GM18873 (cell line): ENCODE measurements around the gene NACA.

Source experiments
- ATAC-seq: cut with Tn5 transposase; IDR thresholded peaks from one replicate; pipeline ENCODE4 v1.9.1; 2021; ENCODE audit warnings: mild to moderate bottlenecking, moderate library complexity, moderate number of reproducible peaks; ENCODE audit not compliant: unreplicated experiment, low FRiP score

The NACA gene

DNA sequence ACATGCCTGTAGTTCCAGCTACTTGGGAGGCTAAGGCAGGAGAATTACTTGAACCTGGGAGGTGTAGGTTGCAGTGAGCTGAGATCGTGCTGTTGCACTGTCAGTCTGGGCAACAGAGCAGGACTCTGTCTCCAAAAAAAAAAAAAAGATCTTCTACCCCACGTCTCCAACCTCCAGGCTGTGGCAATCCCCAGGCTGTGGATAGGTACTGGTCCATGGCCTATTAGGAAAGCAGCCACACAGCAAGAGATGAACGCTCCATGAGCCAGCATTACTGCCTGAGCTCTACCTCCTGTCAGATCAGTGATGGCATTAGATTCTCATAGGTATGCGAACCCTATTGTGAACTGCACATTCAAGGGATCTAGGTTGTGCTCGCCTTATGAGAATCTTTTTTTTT is 30.9 kb downstream of the NACA start:
- no peak for ATAC-seq

- ATAC-seq: no peak
Observed at GRCh38 chr12:56688846-56689109, 36.3 kb downstream of the NACA start.

DNA sequence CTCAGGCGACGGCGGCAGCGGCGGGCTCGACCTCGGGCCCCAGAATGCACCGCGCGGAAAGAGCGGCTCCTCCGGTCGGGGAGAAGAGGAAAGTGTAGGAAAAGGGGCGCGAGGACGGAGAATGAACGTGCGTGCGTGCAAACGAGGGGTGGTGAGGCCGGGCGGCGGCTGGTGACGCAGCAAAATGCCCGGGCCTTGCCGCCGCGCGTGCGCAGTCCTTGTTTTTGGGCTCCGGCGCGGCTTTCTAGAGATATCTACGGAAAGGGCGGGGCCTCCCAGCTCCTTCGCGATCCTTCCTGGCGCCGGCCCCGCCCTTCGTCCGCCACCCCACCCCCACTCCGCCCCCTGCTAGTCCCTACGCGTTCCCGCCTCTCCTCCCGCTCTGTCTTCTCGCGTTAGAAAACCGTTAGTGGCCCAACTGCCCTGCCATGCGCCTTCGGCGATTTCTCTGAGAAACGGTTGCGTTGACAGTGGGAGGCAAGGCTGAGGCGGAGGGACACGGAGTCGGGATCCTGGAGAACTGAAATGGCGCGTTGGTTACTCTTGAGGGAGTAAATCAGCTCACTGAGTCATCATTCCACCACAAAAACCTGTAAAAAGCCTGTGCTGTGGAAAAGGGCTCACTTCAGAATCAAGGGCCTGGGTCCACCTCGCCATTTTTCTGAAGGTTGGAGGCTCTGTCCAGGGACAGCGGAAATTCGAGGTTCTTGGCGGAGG is 36.8 kb downstream of the NACA start, which contains the start of gene PTGES3:
TSS of gene PTGES3 (minus strand) at position 156 of the 717 bp plus-strand sequence. CDS start 285 bp downstream, outside the sequence.
- peak; percentile 55 for ATAC-seq

GRCh38 chr12:56687223-56688128 is 37.6 kb downstream of the NACA start:
- ATAC-seq: peak; percentile 12

DNA sequence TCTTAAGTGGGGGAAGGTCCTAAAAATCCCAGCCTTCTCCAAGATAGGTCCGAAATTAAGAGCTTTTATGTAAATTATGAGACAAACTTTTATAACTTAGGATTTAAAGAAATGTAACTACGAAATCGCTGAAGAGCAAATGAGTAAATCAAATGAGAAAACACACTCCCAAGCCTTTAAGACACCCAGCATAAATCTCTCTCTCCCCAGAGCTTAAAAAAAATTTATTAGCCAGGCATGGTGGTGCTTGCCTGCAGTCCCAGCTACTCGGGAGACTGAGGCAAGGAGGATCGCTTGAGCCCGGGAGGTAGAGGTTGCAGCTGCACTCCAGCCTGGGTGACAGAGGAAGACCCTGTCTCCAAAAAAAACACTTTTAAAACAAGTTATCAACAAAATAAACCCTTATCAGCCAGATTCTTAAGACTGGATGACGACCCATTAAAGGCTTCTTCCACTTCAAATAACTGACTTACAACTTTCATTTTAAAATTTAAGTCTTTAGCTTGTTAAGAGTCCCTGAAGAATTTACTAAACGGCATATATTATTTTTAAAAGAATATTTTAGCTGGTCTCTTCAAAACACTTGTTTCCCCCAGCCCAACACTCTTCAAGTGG is 40.2 kb downstream of the NACA start:
- ATAC-seq: no peak

DNA sequence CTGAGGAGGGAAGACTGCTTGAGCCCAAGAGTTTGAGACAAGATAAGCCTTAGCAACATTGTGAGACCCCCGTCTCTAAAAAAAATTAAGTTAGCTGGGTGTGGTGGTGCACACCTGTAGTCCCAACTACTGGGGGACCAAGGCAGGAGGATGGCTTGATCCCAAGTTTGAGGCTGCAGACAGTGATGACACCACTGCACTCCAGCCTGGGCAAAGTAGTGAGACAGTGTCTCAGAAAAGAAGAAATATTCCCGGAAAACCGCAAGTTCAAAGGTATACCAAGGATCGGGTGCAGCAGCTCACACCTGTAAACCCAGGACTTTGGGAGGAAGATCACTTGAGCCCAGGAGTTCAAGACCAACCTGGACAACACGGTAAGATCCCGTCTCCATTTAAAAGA is 42.8 kb downstream of the NACA start:
- ATAC-seq: no peak

- ATAC-seq: no peak
Observed at GRCh38 chr12:56679883-56680575, 45.1 kb downstream of the NACA start.

DNA sequence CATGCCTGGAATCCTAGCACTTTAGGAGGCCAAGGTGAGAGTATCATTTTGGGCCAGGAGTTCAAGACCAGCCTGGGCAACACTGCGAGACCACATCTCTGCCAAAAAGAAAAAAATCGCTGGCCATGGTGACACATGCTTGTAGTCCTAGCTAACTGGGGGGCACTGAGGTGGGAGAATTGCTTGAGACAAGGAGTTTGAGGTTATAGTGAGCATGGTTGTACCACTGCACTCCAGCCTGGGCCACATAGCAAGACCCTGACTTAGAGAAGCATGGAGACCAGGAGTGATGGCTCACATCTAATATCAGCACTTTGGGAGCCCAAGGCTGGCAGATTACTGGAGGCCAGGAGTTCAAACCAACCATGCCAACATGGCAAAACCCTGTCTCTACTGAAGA is 46.2 kb downstream of the NACA start:
- no peak for ATAC-seq

- ATAC-seq: peak; percentile 65
Observed at GRCh38 chr12:56677680-56678079, 47.4 kb downstream of the NACA start.

- no peak for ATAC-seq
Observed at GRCh38 chr12:56676851-56677580, 48.1 kb downstream of the NACA start.

DNA sequence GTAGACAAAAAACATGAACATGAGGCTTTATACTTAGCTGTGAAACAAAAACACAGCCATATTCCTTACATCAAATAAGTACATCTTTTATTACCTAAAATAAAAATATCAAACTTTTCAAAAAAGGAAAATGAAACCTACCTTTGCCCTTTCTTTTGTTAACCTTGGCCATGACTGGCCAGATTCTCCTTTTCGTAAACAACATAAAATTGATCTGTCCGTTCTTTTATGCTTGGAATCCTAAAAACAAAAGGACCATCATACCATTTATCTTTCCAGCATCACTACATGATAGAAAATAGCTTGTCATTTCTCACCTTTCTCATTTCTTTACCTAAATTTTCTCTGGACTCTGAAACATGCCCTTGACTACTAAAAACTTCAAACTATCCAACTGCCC is 53.5 kb downstream of the NACA start:
- ATAC-seq: no peak

DNA sequence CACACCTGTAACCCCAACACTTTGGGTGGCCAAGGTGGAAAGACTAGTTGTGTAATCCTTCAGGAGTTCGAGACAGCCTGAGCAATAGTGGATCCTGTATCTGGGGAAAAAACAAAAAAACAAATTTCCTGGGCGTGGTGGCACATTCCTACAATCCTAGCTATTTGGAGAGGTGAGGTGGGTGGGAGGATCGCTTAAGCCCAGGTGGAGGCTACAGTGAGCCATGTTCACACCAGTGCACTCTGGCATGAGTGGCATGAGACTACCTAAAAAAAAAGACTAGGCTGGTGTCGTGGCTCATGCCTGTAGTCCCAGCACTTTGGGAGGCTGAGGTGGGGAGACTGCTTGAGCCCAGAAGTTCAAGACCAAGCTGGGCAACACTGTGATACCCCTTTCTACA is 54.3 kb downstream of the NACA start:
- no peak for ATAC-seq

GRCh38 chr12:56668197-56668457 is 57.0 kb downstream of the NACA start:
- no peak for ATAC-seq
